Heart left ventricle (tissue), 16 donors: ENCODE measurements around the gene FSD2. TPM values are rescaled to one million over a fixed set of nuclear protein-coding genes. Genes with fewer than 3 reads are reported as not detected.
A peak's percentile ranks its signal among the peaks of the same experiment; 100 is the strongest.

Source experiments
- ATAC-seq, 4 donors: fragments of 200-7000 bp; cut with Tn5 transposase; one replicate each; pipeline ENCODE4 v1.9.1; 2020 to 2022; ENCODE audit warnings: moderate library complexity in 4 of 4, mild to moderate bottlenecking in 3 of 4, moderate number of reproducible peaks in 1 of 4
- DNase-seq, 5 donors: peaks; one replicate each; pipeline ENCODE4 v3.0.0-alpha.2; 2020
- H3K27ac ChIP-seq, 12 donors: fragments of 200-600 bp; sonication (generic) in 4 of 12; one replicate each; pipeline versions ENCODE4 v1.5.0 to v1.8.0; 2016 to 2022; ENCODE audit warnings: mild to moderate bottlenecking in 2 of 12
- H3K27me3 ChIP-seq, 9 donors: fragments of 200-600 bp; sonication (generic) in 2 of 9; one replicate each; pipeline versions ENCODE4 v1.5.1 to v1.8.0; 2016 to 2022; ENCODE audit warnings: mild to moderate bottlenecking in 3 of 9
- H3K36me3 ChIP-seq, 9 donors: fragments of 200-600 bp; sonication (generic) in 2 of 9; one replicate each; pipeline versions ENCODE4 v1.5.0 to v1.8.0; 2018 to 2022; ENCODE audit warnings: mild to moderate bottlenecking in 2 of 9
- H3K4me1 ChIP-seq, 12 donors: fragments of 200-600 bp; sonication (generic) in 4 of 12; one replicate each; pipeline versions ENCODE4 v1.5.0 to v1.8.0; 2016 to 2022; ENCODE audit warnings: mild to moderate bottlenecking in 3 of 12
- H3K4me3 ChIP-seq, 12 donors: fragments of 200-600 bp; sonication (generic) in 4 of 12; one replicate each; pipeline versions ENCODE4 v1.5.0 to v1.8.0; 2017 to 2022; ENCODE audit warnings: mild to moderate bottlenecking in 9 of 12, moderate library complexity in 4 of 12
- H3K9me3 ChIP-seq, 12 donors: fragments of 200-600 bp; sonication (generic) in 4 of 12; one replicate each; pipeline versions ENCODE4 v1.5.0 to v1.8.0; 2016 to 2022; ENCODE audit warnings: mild to moderate bottlenecking in 1 of 12
- CTCF ChIP-seq, 12 donors: fragments of 200-600 bp; sonication (generic) in 4 of 12; IDR thresholded peaks; one replicate each; pipeline versions ENCODE4 v1.5.0 to v1.8.0; 2018 to 2022; ENCODE audit warnings: antibody characterized with exemption in 12 of 12, mild to moderate bottlenecking in 5 of 12
- POLR2A ChIP-seq, 2 donors: fragments of 450-650 bp; IDR thresholded peaks; one replicate each; pipeline ENCODE4 v1.6.1; 2017; ENCODE audit warnings: antibody characterized with exemption in 2 of 2, mild to moderate bottlenecking in 2 of 2, moderate library complexity in 2 of 2
- WGBS, 4 donors: extraction: QIAGEN DNeasy Blood & Tissue Kit in 2 of 4; methylation state at CpG; one replicate each; pipeline versions ENCODE4 v1.1.5 to v1.1.7; 2013 to 2018; 5-methylcytosine and 5-hydroxymethylcytosine counted together
- intact Hi-C, 10 donors: fragments of 100-400 bp; cut with DNase I; formaldehyde crosslinking; loops; one replicate each; pipeline versions ENCODE4 v1.11.1 to v1.14.2; 2022
- polyA plus RNA-seq, 2 donors: library from polyadenylated mRNA; stranded (reverse); fragments of 200-250 nt; gene quantifications; one replicate each; pipeline ENCODE4 v1.2.3, GENCODE V29; 2013
- total RNA-seq, 9 donors: library from RNA; depleted of rRNA in 2 of 9; stranded (reverse); fragments of >200 nt in 2 of 9; fragmentation: NEBNext Ultra II Directional in 3 of 9; extraction: Animal tissue kit (Norgen Biotek cat#: 25700) in 3 of 9; gene quantifications; one replicate each; pipeline versions ENCODE4 v1.1.0 to v1.2.4, GENCODE V29; 2016 to 2023
- donor health status: ischemic (EF 13 %, LVEDD 7.1; RV severe dilation, severe dysfunction).
- donor health status: healthy with polysubstance abuse.
- donor health status: DM: no; HTN: yes; CAD: no.
- donor health status: DM: no; HTN: no; CAD: no.
- donor health status: ischemic (EF 25% LVEDD 6.9; RV normal size, moderate dysfunction).
- donor health status: ischemic (EF 25% LVEDD 5.7; RV mildly dilated, moderate dysfunction).
- donor health status: healthy.
- donor health status: DM: yes; HTN: yes; CAD: no.
- donor health status: ischemic (EF 35%, LVEDD 5.7; RV mildly dilated, moderate dysfunction).
- donor health status: nonischemic (EF 11% LVEDD 7.7; RV severe dilation, severe dysfunction).
- donor health status: DM: yes; HTN: yes; CAD: no.
- donor health status: PGD.
- donor health status: ischemic (EF 29% LVEDD 5.4; RV normal size, mild dysfunction).
- donor health status: nonischemic (EF 23%, LVEDD 6.1; RV moderate dilation, normal function).

FSD2 gene
- total and polyA plus RNA-seq, 11 donors, result 3.6 to 140 (median 66.0) TPM

- no peak for ATAC-seq
- TF ChIP-seq POLR2A (IDR thresholded peaks at IDR 0.05) (no peak), CTCF (IDR thresholded peaks at IDR 0.05) (no peak)
- DNase-seq, result no peak
- no peak overlapping the region for H3K4me3 ChIP-seq
- H3K4me1 ChIP-seq, result no peaks in the 10 kb centered on the region
- intact Hi-C loops, result loop anchor here in 1 of 10 donors (10.0 kb wide), 1 partner anchor 74 kb away; no protein-coding TSS in a partner anchor
- H3K27me3 ChIP-seq, result no peaks in the 10 kb centered on the region
- H3K27ac ChIP-seq, result no peak overlapping the region
- H3K36me3 ChIP-seq, result peaks cover 0 to 48% (median 40%) of the 10 kb centered on the region in 9 donors
- H3K9me3 ChIP-seq, result peaks cover 0 to 11% (median 0%) of the 10 kb centered on the region in 12 donors
Observed at GRCh38 chr15:82839136-82839535, 33.3 kb upstream of the FSD2 start.

- DNase-seq (no peak), ATAC-seq (peak in 2 of 4 donors; percentile 18 to 35)
- no peak for TF ChIP-seq POLR2A (IDR thresholded peaks at IDR 0.05)
- no peak for TF ChIP-seq CTCF (IDR thresholded peaks at IDR 0.05)
- WGBS, 4 donors, result 90 to 92% (median 91%) methylated on average over 14 of the region's 14 CpGs
- Histone ChIP-seq H3K4me1 (peaks cover 0 to 1% (median 0%) of the 10 kb centered on the region in 12 donors), H3K9me3 (peaks cover 0 to 5% (median 0%) of the 10 kb centered on the region in 12 donors), H3K4me3 (no peak overlapping the region), H3K36me3 (peaks cover 0 to 57% (median 50%) of the 10 kb centered on the region in 9 donors), H3K27ac (no peak overlapping the region), H3K27me3 (no peaks in the 10 kb centered on the region)
- intact Hi-C loops, result loop anchor here in 1 of 10 donors (10.0 kb wide), 1 partner anchor 73 kb away; no protein-coding TSS in a partner anchor
Observed at GRCh38 chr15:82838096-82838735, 32.3 kb upstream of the FSD2 start.

GRCh38 chr15:82835391-82835917 lies 29.6 kb upstream of the FSD2 start:
- Histone ChIP-seq H3K27me3 (no peaks in the 10 kb centered on the region), H3K4me3 (no peak overlapping the region), H3K36me3 (peaks cover 0 to 81% (median 77%) of the 10 kb centered on the region in 9 donors), H3K27ac (no peak overlapping the region), H3K4me1 (peaks cover 0 to 25% (median 0%) of the 10 kb centered on the region in 12 donors), H3K9me3 (peaks cover 0 to 5% (median 0%) of the 10 kb centered on the region in 12 donors)
- no peak for TF ChIP-seq CTCF (IDR thresholded peaks at IDR 0.05)
- TF ChIP-seq POLR2A (IDR thresholded peaks at IDR 0.05), result no peak
- DNase-seq (no peak), ATAC-seq (peak in 1 of 4 donors; percentile 31)
- intact Hi-C loops, result loop anchor here in 1 of 10 donors (10.0 kb wide), 1 partner anchor 71 kb away; no protein-coding TSS in a partner anchor
- 93 to 98% (median 96%) methylated on average over 7 of the region's 7 CpGs for WGBS, 4 donors

- TF ChIP-seq CTCF (IDR thresholded peaks at IDR 0.05), result no peak
- TF ChIP-seq POLR2A (IDR thresholded peaks at IDR 0.05), result no peak
- H3K27me3 ChIP-seq, result no peaks in the 10 kb centered on the region
- intact Hi-C loops, result loop anchor here in 1 of 10 donors (10.0 kb wide), 1 partner anchor 69 kb away; no protein-coding TSS in a partner anchor
- peaks cover 0 to 100% (median 93%) of the 10 kb centered on the region in 9 donors for H3K36me3 ChIP-seq
- DNase-seq, result no peak
- peak overlapping the region in 1 of 12 donors; percentile 42 for H3K27ac ChIP-seq
- no peaks in the 10 kb centered on the region for H3K9me3 ChIP-seq
- peak in 3 of 4 donors; percentile 7 to 46 (median 32) for ATAC-seq
- H3K4me3 ChIP-seq, result no peak overlapping the region
- WGBS, 4 donors, result 79 to 89% (median 81%) methylated on average over 4 of the region's 4 CpGs
- peaks cover 0 to 25% (median 0%) of the 10 kb centered on the region in 12 donors for H3K4me1 ChIP-seq
Observed at GRCh38 chr15:82833362-82833682, 27.5 kb upstream of the FSD2 start.
